Umbilical cord (tissue), 2 donors: ENCODE data around the gene OPCML. TPM values are rescaled to one million over a fixed set of nuclear protein-coding genes. Genes with fewer than 3 reads are reported as not detected.
A peak's percentile ranks its signal among the peaks of the same experiment; 100 is the strongest.

Source experiments
- DNase-seq: peaks from one replicate; pipeline ENCODE4 v3.0.0-alpha.2; 2015; ENCODE audit warnings: low spot score
- total RNA-seq: library from RNA; depleted of rRNA; stranded (reverse); fragments of >200 nt; gene quantifications from one replicate; pipeline ENCODE4 v1.2.3, GENCODE V29; 2014; ENCODE audit warnings: low replicate concordance; ENCODE audit not compliant: insufficient read depth

Gene OPCML
- total RNA-seq, 1 donor from 2014 or later, result 4.8 TPM

GRCh38 chr11:132988411-132988810 is 543.9 kb downstream of the OPCML start:
- DNase-seq, result no peak

- DNase-seq, result no peak
Observed at GRCh38 chr11:132987936-132988335, 544.4 kb downstream of the OPCML start.

GRCh38 chr11:132983641-132983978 is 548.7 kb downstream of the OPCML start:
- DNase-seq, result no peak

GRCh38 chr11:132982772-132983640 is 549.3 kb downstream of the OPCML start:
- DNase-seq, result no peak

GRCh38 chr11:132981131-132981956 is 551.0 kb downstream of the OPCML start:
- no peak for DNase-seq

DNA sequence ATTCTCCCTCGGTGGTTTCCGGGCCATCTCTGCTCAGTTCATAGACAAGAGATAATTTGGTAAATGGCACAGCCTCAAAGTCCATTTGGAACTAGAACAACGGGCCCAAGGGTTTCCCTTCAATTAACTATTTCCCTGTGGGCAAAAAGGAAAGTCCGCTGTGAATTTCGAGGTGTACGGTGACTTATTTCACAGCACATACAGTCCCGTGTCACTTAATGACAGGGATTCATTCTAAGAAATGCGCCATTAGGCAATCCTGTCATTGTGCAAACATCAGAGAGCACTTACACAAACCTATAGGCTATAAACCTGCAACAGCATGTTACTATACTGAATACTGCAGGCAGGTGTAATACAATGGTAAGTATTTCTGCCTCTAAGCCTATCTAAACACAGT is 551.6 kb downstream of the OPCML start:
- no peak for DNase-seq

- no peak for DNase-seq
Observed at GRCh38 chr11:132977746-132978145, 554.6 kb downstream of the OPCML start.

GRCh38 chr11:132977241-132977640 is 555.1 kb downstream of the OPCML start:
- no peak for DNase-seq

DNA sequence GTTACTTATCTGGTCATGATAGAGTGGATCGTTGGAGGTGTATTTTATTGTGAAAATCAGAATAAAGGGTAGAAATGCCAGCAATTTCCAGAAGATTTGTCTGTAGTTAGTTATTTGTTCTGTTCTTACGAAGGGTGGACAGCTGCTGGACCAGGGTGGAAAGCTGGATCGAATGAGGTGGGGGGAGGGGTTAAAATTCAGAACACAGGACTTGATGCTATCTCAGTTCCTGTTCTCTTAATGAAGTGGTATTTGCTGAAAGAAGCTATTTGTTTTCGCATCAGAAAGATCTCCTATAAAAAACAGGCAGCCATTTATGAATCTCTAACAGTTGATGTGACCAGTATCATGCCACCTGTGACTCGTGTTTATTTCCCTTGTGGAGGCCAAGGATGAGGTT is 556.2 kb downstream of the OPCML start:
- no peak for DNase-seq

- no peak for DNase-seq
Observed at GRCh38 chr11:132973686-132974085, 558.6 kb downstream of the OPCML start.

DNA sequence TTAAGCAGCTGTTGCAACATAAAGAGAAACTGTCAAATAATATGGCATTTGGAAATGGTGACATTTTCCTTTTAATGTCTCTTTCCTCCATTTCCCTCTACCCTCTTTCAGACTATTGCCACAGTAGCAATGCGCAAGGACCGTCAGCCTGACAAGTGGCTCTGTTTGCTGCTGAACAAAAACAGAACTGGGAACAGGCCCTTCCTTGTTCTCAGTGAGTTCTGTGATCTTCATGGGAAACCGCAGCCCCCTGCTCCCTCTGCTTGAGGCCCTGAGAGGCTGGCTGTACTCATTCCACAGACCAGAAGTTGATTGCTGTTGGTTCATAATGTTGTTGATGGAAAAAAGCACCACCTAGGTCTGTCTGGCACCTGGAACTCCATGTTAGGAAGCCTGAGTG is 559.7 kb downstream of the OPCML start:
- no peak for DNase-seq

- DNase-seq, result peak; percentile 2
Observed at GRCh38 chr11:132971351-132971750, 561.0 kb downstream of the OPCML start.

GRCh38 chr11:132969892-132970291 is 562.4 kb downstream of the OPCML start:
- DNase-seq, result no peak

DNA sequence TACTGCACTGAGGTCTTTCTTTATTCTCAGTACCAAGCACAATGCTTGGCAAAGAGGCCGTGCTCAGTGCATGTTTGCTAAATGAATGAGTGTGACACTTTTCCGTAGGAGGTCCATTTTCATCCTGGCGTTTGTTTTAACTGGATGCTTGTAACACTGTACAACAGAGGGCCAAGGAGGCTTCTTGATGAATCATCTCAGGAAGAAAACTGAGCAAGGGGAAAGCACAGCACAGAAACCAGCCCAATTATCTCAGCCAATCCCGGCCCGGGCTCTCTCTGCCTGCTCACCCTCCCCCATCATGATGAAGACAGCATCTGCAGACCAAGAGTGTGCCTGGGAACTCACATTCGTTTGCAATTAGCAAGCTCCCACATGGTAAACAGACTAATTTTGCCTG is 570.3 kb downstream of the OPCML start:
- DNase-seq, result no peak

DNA sequence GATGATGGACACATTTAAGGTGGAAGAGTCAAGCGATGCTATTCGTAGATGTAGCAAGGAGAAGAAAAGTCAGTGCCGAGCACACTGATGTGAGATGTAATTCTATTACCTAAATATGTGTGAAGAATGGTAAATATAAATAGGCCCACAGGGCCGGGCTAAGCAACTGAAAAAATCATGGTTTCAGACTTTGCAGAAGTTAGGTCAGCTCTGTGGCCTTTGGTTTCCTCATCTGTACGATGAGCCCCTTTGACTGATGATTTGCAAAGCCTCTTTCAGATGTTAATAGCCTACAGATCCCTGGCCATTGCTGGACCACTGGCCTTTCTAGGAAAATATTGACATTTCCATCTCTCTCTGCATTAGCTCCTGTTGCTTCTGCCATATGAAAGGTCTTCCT is 570.8 kb downstream of the OPCML start:
- DNase-seq, result no peak

GRCh38 chr11:132960273-132961078 is 571.8 kb downstream of the OPCML start:
- DNase-seq, result no peak

GRCh38 chr11:132959693-132960092 is 572.6 kb downstream of the OPCML start:
- DNase-seq, result no peak

DNA sequence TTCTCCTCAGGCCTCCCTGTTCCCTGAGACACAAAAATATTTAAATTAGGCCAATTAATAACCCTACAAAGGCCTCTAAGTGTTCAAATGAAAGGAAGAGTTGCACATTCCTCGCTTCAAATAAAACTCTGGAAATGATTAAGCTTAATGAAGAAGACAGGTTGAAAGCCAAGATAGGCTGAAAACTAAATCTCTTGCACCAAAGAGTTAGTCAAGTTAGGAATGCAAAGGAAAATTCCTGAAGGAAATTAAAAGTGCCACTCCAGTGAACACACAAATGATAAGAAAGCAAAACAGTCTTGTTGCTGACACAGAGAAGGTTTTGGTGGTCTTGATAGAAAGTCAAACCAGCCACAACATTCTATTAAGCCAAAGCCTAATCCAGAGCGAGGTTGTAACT is 574.4 kb downstream of the OPCML start:
- no peak for DNase-seq

DNA sequence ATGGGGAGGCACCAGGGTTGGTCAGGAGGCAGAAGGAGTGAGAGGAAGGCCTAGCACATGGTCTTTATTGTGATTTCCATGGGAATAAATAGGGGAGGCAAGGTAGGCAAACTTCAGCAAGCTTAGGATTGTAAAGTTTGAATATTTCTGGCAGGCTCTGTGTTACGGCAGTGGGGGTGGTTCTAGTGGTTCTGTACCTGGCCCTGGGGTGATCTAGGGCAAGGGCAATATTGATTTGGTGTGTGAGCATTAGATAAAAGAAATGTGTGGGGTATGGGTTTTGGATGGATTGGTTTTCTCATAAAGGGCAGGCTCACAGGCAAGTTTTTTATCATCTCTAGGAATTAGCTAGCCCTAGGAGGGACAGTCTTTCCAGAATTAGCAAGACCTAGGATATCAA is 584.0 kb downstream of the OPCML start:
- no peak for DNase-seq

DNA sequence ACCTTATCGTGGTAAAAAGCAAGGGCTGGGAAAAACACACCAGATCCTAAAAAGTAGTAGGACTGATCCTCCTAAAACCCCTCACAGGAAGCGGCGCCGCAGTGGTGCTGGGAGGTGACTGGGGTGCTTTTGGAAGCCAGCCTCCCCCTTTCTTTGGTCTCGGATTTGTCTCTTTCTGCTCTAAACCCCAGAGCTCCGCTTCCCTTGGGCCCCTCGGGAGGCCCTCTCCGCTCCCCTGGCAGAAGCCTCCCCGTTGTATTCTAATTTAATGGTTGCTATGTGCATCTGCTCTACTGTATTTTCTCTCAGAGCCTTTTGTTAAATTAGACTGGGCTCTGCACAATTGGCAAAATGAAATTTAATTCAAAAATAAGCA is 587.7 kb downstream of the OPCML start:
- no peak for DNase-seq

- no peak for DNase-seq
Observed at GRCh38 chr11:132943706-132944568, 588.4 kb downstream of the OPCML start.
